Subcutaneous adipose tissue (tissue), 4 donors: ENCODE measurements around the gene ATP8A1. TPM values are rescaled to one million over a fixed set of nuclear protein-coding genes. Genes with fewer than 3 reads are reported as not detected.

Source experiments
- CTCF ChIP-seq: fragments of 450-650 bp; IDR thresholded peaks from one replicate; pipeline ENCODE4 v1.5.1; 2016; ENCODE audit warnings: low read depth, mild to moderate bottlenecking, control low read depth, antibody characterized with exemption, moderate library complexity
- total RNA-seq, 4 donors: library from RNA; depleted of rRNA; stranded (reverse); fragments of >200 nt; gene quantifications; one replicate each; pipeline ENCODE4 v1.1.0, GENCODE V29; 2016

ATP8A1 gene
- total RNA-seq, 4 donors from 2014 or later = 17.6 to 38.5 (median 21.0) TPM

DNA sequence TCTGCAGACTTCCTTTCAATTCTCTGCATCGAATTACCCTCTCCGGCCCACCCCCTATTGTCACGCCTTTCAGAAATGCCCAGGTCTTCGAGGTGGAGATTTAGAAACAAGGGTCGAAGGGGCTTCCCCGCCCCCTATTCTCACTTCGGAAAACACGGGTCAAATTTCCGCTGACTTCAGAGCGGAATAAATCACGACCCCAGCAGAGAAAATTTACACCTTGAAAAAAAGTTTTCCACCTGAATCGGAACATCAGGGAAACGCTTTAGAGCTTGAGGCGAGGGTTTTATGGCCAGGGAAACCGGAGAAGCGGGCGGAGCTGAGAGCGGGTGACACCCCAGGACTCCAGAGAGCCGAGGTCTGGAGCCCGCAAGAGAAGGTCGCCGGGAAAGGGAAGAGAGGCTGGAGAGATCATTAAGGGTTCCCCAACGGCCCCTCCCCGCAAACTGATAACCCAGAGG lies 258.0 kb downstream of the ATP8A1 start:
- no peak for TF ChIP-seq CTCF

DNA sequence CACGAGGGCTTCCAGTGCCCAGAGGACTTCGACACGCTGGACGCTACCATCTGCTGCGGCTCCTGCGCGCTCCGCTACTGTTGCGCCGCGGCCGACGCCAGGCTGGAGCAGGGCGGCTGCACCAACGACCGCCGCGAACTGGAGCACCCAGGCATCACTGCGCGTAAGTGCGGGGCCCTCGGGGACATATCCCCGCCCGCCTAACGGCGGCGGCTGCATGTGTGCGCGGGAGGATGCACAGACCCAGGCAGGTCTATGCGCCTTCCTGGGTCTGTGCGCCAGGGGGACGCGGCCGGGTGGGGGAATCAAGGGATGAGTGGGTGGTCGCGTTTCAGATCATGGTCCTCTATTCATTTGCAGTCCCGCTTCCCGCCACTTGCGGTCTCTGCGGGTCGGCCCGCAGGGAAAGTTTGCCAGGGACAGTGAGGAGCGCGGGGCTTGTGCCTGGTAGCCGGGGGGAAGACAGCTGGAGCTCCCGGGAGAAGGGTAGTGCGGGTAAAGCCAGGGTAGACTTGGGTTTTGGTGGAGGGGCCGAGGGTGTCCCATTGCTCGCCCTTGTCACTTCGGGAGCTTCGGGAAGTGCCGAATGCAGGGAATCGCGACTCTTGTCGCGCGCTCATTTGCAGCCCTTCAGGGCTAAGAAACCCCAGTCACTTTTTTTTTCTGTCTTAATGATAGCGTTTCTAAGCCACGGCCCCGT lies 258.6 kb downstream of the ATP8A1 start:
- no peak for TF ChIP-seq CTCF

DNA sequence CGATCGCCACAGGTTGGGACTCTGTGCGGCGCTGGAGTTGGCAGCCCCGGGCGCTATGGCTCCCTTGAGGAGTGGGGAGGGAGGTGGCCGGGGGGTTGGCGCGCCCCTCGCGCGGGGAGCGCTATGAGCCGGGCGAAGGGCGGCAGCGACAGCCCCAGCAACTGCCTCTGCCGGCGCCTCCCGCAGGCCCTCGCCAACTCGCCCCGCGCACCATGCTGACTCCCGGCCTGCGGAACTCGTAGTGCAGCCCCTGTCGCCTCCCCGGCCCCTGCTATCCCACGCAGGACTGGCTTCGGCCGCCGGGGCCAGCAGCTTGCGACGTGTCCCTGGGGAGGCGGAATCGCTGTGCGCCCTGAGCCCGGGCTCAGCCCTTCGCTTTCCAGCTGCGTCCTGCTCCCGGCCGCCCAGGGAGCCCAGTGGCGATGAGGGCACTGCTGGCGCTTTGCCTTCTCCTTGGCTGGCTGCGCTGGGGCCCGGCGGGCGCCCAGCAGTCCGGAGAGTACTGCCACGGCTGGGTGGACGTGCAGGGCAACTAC lies 259.2 kb downstream of the ATP8A1 start:
- no peak for TF ChIP-seq CTCF

DNA sequence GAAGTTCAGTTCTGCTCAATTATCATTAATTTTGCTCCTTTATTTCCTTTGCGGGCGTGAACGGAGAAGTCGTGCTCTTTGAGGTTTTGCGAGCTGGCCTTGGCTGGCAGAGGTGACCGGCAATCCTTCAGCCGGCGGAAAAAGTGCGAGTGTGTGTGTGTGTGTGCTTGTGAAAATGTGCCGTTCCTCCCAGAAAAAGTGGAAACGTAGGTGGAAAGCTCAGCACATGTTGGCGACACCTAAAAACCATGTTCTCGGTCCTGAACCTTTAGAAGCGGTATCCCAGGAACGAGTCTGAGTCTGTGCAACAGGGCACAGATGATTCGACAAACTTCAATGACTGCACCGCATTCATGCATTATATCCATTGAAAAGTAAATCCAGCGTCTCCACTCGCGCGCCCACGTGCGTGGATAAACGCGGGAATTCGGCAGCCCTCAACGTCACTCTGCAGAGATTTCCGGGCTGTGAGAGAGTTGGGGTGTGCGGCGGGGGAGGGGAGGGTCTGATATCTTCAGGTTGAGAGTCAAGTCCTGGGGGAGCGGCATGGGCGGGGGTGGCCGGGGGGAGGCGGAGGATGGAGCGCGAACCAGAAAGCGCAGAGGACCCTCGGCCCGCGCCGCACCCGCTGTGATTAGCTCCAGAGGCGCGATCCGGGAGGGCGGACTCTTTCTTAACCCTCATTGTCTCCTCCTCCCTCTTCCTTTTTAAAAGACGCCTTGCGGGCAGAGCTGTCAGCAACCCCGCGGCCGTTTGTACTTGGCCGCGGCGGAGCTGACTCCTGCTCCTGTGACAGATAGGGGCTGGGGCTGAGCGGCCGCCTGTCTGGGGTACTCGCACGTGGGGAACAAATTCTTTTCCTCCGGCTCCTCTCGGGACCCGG lies 259.9 kb downstream of the ATP8A1 start, which contains the start of gene SHISA3:
TSS of gene SHISA3 (plus strand) at position 737 of the 883 bp plus-strand sequence. CDS start 569 bp downstream, outside the sequence.
- TF ChIP-seq CTCF = no peak

DNA sequence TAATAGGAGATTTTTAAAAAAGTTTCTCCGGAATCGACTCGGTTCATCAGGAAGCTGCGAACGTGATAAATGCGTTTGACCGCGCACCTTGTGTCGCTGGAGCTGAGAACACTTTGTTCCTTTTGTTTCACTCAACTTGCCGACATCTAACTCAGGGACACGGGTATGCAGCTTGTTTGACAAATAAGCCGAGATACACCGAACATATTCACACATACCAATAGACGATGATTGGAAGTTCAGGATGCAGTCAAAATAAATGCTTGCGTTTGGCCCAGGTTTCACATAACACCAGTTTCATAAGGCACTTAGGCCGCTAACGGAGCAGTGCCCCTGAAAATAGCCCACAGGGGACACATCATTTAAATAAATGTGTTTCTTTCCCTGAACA lies 260.5 kb downstream of the ATP8A1 start:
- no peak for TF ChIP-seq CTCF

DNA sequence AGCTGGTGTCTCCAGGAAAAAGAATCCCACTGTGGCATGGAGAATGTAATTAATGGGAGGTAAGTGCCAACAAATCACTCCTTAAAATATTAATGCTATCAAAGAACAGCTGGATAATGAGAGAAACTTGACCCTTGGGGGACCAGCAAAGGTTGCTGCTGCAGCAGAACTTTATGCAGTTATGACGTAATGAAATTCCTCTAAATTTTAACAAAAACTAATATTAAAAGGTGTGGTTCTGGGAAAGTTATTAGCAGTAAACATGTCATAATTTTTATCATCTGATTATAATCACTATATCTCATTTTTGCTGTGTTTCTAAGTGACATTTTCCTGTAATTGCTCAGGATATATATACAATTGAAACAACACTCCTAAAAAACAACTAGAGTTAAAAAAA lies 261.3 kb downstream of the ATP8A1 start:
- no peak for TF ChIP-seq CTCF

DNA sequence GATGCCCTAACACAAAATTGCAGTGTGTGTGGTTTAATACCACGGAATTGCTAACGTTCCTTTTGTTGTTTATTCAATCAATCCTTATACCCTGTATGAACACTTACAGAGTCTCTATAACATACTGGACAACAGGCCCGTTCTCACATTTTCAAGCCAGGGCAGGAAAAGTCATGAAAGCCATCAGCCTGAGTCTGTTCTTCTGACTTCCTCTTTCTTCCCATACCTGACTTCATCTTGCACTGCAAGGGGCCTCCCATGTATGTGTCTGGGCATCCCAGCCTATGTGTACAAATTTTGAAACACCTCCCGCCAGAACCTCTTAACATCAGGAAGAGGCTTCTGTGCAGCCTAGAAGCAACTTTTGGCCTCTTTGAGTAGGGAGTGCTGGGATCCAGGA lies 264.5 kb downstream of the ATP8A1 start:
- TF ChIP-seq CTCF = no peak
